Hepatocyte (in vitro differentiated cells): Measurements from ENCODE around the gene MAG. TPM values are rescaled to one million over a fixed set of nuclear protein-coding genes. Genes with fewer than 3 reads are reported as not detected.

Experiments
- DNase-seq: peaks from one replicate; pipeline ENCODE4 v3.0.0-alpha.2; 2016; ENCODE audit warnings: low spot score
- H2AFZ ChIP-seq: fragments of 200-600 bp; sonication (generic); 2 replicates; pipeline ENCODE4 v1.6.0; 2016; ENCODE audit warnings: antibody characterized with exemption, mild to moderate bottlenecking
- H3K27ac ChIP-seq: fragments of 200-600 bp; sonication (generic); 2 replicates; pipeline ENCODE4 v1.5.1; 2016; ENCODE audit warnings: mild to moderate bottlenecking
- H3K27me3 ChIP-seq: fragments of 200-600 bp; sonication (generic); 2 replicates; pipeline ENCODE4 v1.6.1; 2016
- H3K36me3 ChIP-seq: fragments of 200-600 bp; sonication (generic); replicated peaks from 2 replicates; pipeline ENCODE4 v1.5.1; 2016; ENCODE audit warnings: low read depth; ENCODE audit not compliant: insufficient read depth
- H3K4me1 ChIP-seq: fragments of 200-600 bp; sonication (generic); 2 replicates; pipeline ENCODE4 v1.5.1; 2016; ENCODE audit warnings: mild to moderate bottlenecking, moderate library complexity; ENCODE audit not compliant: insufficient read depth
- H3K4me2 ChIP-seq: fragments of 200-600 bp; sonication (generic); 2 replicates; pipeline ENCODE4 v1.6.0; 2016
- H3K4me3 ChIP-seq: fragments of 200-600 bp; sonication (generic); 2 replicates; pipeline ENCODE4 v1.5.1; 2016; ENCODE audit warnings: mild to moderate bottlenecking
- H3K79me2 ChIP-seq: fragments of 200-600 bp; sonication (generic); 2 replicates; pipeline ENCODE4 v1.6.0; 2017; ENCODE audit warnings: mild to moderate bottlenecking
- H3K9me2 ChIP-seq: fragments of 200-600 bp; sonication (generic); replicated peaks from 2 replicates; pipeline ENCODE4 v1.6.0; 2017; ENCODE audit warnings: mild to moderate bottlenecking; ENCODE audit not compliant: insufficient read depth
- H3K9me3 ChIP-seq: fragments of 200-600 bp; sonication (generic); 2 replicates; pipeline ENCODE4 v1.5.1; 2016; ENCODE audit warnings: low read depth, mild to moderate bottlenecking
- H4K20me1 ChIP-seq: fragments of 200-600 bp; sonication (generic); 2 replicates; pipeline ENCODE4 v1.6.0; 2016; ENCODE audit warnings: mild to moderate bottlenecking; ENCODE audit not compliant: insufficient read depth, poor library complexity, severe bottlenecking
- CTCF ChIP-seq: fragments of 200-600 bp; sonication (generic); IDR thresholded peaks from 2 replicates; pipeline ENCODE4 v1.5.1; 2016; ENCODE audit warnings: antibody characterized with exemption, mild to moderate bottlenecking; ENCODE audit not compliant: poor library complexity
- EZH2 ChIP-seq: fragments of 200-600 bp; sonication (generic); IDR thresholded peaks from 2 replicates; pipeline ENCODE4 v1.6.1; 2016; ENCODE audit warnings: antibody characterized with exemption, mild to moderate bottlenecking, borderline replicate concordance
- EZH2phosphoT487 ChIP-seq: fragments of 200-600 bp; sonication (generic); IDR thresholded peaks from one replicate; pipeline ENCODE4 v1.6.1; 2018; ENCODE audit warnings: antibody characterized with exemption, mild to moderate bottlenecking, low read depth, moderate library complexity; ENCODE audit not compliant: unreplicated experiment, severe bottlenecking
- WGBS: methylation state at CpG from one replicate; pipeline ENCODE4 v1.1.6; 2016; ENCODE audit warnings: low lambda C conversion rate; ENCODE audit errors: missing lambda C conversion rate; 5-methylcytosine and 5-hydroxymethylcytosine counted together
- polyA plus RNA-seq: library from polyadenylated mRNA; unstranded; fragments of >200 nt; fragmentation: Nextera tagmentation; extraction: Ambion mirVana; gene quantifications from 2 replicates; pipeline ENCODE4 v1.2.1, GENCODE V29; 2016
- total RNA-seq: library from RNA; depleted of rRNA; stranded (reverse); fragments of >200 nt; gene quantifications from 2 replicates; pipeline ENCODE4 v1.2.3, GENCODE V29; 2014

The MAG gene
- total and polyA plus RNA-seq, 2 experiments from 2014 or later = 0.47 TPM; not detected in 1

- H3K9me2 ChIP-seq = no peaks in the 10 kb centered on the region
- no peak for TF ChIP-seq EZH2phosphoT487
- no peak for TF ChIP-seq CTCF
- TF ChIP-seq EZH2 = no peak
- no peak within 1 kb of the TSS for H3K4me3 ChIP-seq
- H3K4me2 ChIP-seq = no peak within 1 kb of the TSS
- no peak for DNase-seq
- H3K79me2 ChIP-seq = no peaks in the 10 kb centered on the region
- H3K27ac ChIP-seq = no peak within 1 kb of the TSS
- no peaks in the 10 kb centered on the region for H4K20me1 ChIP-seq
- no peaks in the 10 kb centered on the region for H3K27me3 ChIP-seq
- 79% methylated on average over 18 of the region's 18 CpGs for WGBS
- no peaks in the 10 kb centered on the region for H3K9me3 ChIP-seq
- no peaks in the 10 kb centered on the region for H3K4me1 ChIP-seq
- no peaks in the 10 kb centered on the region for H3K36me3 ChIP-seq
- H2AFZ ChIP-seq = no peak within 1 kb of the TSS
These were observed 55.4 kb downstream of the MAG start, which contains the start of gene FFAR1 for GRCh38 chr19:35347171-35347929. TSS of gene FFAR1 (plus strand) at chr19:35347902. CDS start at chr19:35351552, 3,650 bp downstream.

GRCh38 chr19:35347930-35348298 is 56.0 kb downstream of the MAG start:
- no peaks in the 10 kb centered on the region for H3K79me2 ChIP-seq
- TF ChIP-seq CTCF = no peak
- TF ChIP-seq EZH2phosphoT487 = no peak
- no peak for TF ChIP-seq EZH2
- no peak overlapping the region for H2AFZ ChIP-seq
- H3K36me3 ChIP-seq = no peaks in the 10 kb centered on the region
- H3K9me3 ChIP-seq = no peaks in the 10 kb centered on the region
- no peak overlapping the region for H3K4me3 ChIP-seq
- H3K27me3 ChIP-seq = no peaks in the 10 kb centered on the region
- no peak overlapping the region for H3K4me2 ChIP-seq
- H3K4me1 ChIP-seq = no peaks in the 10 kb centered on the region
- no peak for DNase-seq
- H3K27ac ChIP-seq = no peak overlapping the region
- 89% methylated on average over 7 of the region's 7 CpGs for WGBS
- H4K20me1 ChIP-seq = no peaks in the 10 kb centered on the region
- H3K9me2 ChIP-seq = no peaks in the 10 kb centered on the region

GRCh38 chr19:35348911-35349611 is 57.1 kb downstream of the MAG start:
- Histone ChIP-seq H3K27ac (no peak overlapping the region), H3K27me3 (no peaks in the 10 kb centered on the region), H4K20me1 (no peaks in the 10 kb centered on the region), H3K4me2 (no peak overlapping the region), H3K9me3 (no peaks in the 10 kb centered on the region), H3K79me2 (no peaks in the 10 kb centered on the region), H3K4me3 (no peak overlapping the region), H3K36me3 (no peaks in the 10 kb centered on the region), H2AFZ (no peak overlapping the region), H3K4me1 (no peaks in the 10 kb centered on the region), H3K9me2 (no peaks in the 10 kb centered on the region)
- no peak for DNase-seq
- WGBS = 85% methylated on average over 18 of the region's 18 CpGs
- TF ChIP-seq EZH2 (no peak), EZH2phosphoT487 (no peak)
